ENCODE results near the gene YAF2.
"Not testable (repeated sequence)": the region's sequence is repeated elsewhere in the genome, so short reads cannot be mapped to it uniquely, and the experiment has no call there.

The YAF2 gene

GRCh38 chr12:42234970-42235369, 3.1 kb downstream of the YAF2 start:
- DNase-seq (ENCODE audit: insufficient read length, low spot score) (no peak), FAIRE-seq (no peak)
- TF ChIP-seq CTCF (IDR thresholded peaks at IDR 0.05; ENCODE audit: insufficient read depth, missing control alignments): no peak

GRCh38 chr12:42227525-42227924, 10.5 kb downstream of the YAF2 start:
- not testable (repeated sequence) for FAIRE-seq; DNase-seq (ENCODE audit: insufficient read length, low spot score)

- not testable (repeated sequence) for FAIRE-seq; DNase-seq (ENCODE audit: insufficient read length, low spot score)
Measured at GRCh38 chr12:42224501-42224900, 13.5 kb downstream of the YAF2 start.

GRCh38 chr12:42222724-42223123, 15.3 kb downstream of the YAF2 start:
- DNase-seq (ENCODE audit: insufficient read length, low spot score) (no peak), FAIRE-seq (no peak)
- no peak for TF ChIP-seq CTCF (IDR thresholded peaks at IDR 0.05; ENCODE audit: insufficient read depth, missing control alignments)

GRCh38 chr12:42221726-42222125, 16.3 kb downstream of the YAF2 start:
- FAIRE-seq (no peak), DNase-seq (ENCODE audit: insufficient read length, low spot score) (no peak)
- no peak for TF ChIP-seq CTCF (IDR thresholded peaks at IDR 0.05; ENCODE audit: insufficient read depth, missing control alignments)

- TF ChIP-seq CTCF (IDR thresholded peaks at IDR 0.05; ENCODE audit: insufficient read depth, missing control alignments): no peak
- DNase-seq (ENCODE audit: insufficient read length, low spot score): no peak
- no peak for FAIRE-seq
Measured at GRCh38 chr12:42217656-42218055, 20.4 kb downstream of the YAF2 start.

- no peak for TF ChIP-seq CTCF (IDR thresholded peaks at IDR 0.05; ENCODE audit: insufficient read depth, missing control alignments)
- DNase-seq (ENCODE audit: insufficient read length, low spot score): no peak
- no peak for FAIRE-seq
Measured at GRCh38 chr12:42216737-42217136, 21.3 kb downstream of the YAF2 start.

- not testable (repeated sequence) for DNase-seq (ENCODE audit: insufficient read length, low spot score); FAIRE-seq
Measured at GRCh38 chr12:42215759-42216158, 22.3 kb downstream of the YAF2 start.

- FAIRE-seq (no peak), DNase-seq (ENCODE audit: insufficient read length, low spot score) (no peak)
- TF ChIP-seq CTCF (IDR thresholded peaks at IDR 0.05; ENCODE audit: insufficient read depth, missing control alignments): no peak
Measured at GRCh38 chr12:42213954-42214426, 24.1 kb downstream of the YAF2 start.

Measured in D721Med (cell line).